Muscle layer of colon (tissue), 2 donors: ENCODE data around the gene CLCN5.

ENCODE experiments used
- H3K27ac ChIP-seq: one replicate; pipeline ENCODE4 v1.7.0; 2013; ENCODE audit warnings: low read depth, mild to moderate bottlenecking, low read length, moderate library complexity
- H3K27me3 ChIP-seq, 2 donors: one replicate each; pipeline ENCODE4 v1.7.0; 2013; ENCODE audit warnings: low read length in 2 of 2, mild to moderate bottlenecking in 2 of 2; ENCODE audit not compliant: insufficient read depth in 2 of 2, control insufficient read depth in 1 of 2
- H3K36me3 ChIP-seq: one replicate; pipeline ENCODE4 v1.7.0; 2013; ENCODE audit warnings: mild to moderate bottlenecking, low read length; ENCODE audit not compliant: insufficient read depth
- H3K4me1 ChIP-seq: one replicate; pipeline ENCODE4 v1.7.0; 2013; ENCODE audit warnings: mild to moderate bottlenecking, low read length; ENCODE audit not compliant: insufficient read depth
- H3K4me3 ChIP-seq, 2 donors: one replicate each; pipeline ENCODE4 v1.7.0; 2013; ENCODE audit warnings: low read length in 2 of 2, low read depth in 1 of 2, mild to moderate bottlenecking in 1 of 2, moderate library complexity in 1 of 2
- H3K9ac ChIP-seq: one replicate; pipeline ENCODE4 v1.7.0; 2013; ENCODE audit warnings: low read length
- H3K9me3 ChIP-seq: one replicate; pipeline ENCODE4 v1.7.0; 2013; ENCODE audit warnings: mild to moderate bottlenecking, low read length
- donor health status: abdominal sarcoma.
- donor health status: Adenocarcinoma of cecum.

The CLCN5 gene

GRCh38 chrX:49947781-49948180, 25.4 kb downstream of the CLCN5 start:
- no peaks in the 10 kb centered on the region for H3K9me3 ChIP-seq
- H3K27ac ChIP-seq = no peak overlapping the region
- no peaks in the 10 kb centered on the region for H3K4me1 ChIP-seq
- no peak overlapping the region for H3K9ac ChIP-seq
- peaks cover 0 to 6% of the 10 kb centered on the region in 2 donors for H3K27me3 ChIP-seq
- no peaks in the 10 kb centered on the region for H3K36me3 ChIP-seq
- H3K4me3 ChIP-seq = no peak overlapping the region

- Histone ChIP-seq H3K4me3 (no peak overlapping the region), H3K9ac (no peak overlapping the region), H3K27me3 (peaks cover 0 to 6% of the 10 kb centered on the region in 2 donors), H3K4me1 (no peaks in the 10 kb centered on the region), H3K9me3 (no peaks in the 10 kb centered on the region), H3K27ac (no peak overlapping the region), H3K36me3 (no peaks in the 10 kb centered on the region)
These were observed 27.6 kb downstream of the CLCN5 start for GRCh38 chrX:49949961-49950360.

GRCh38 chrX:49951524-49952193, 29.3 kb downstream of the CLCN5 start:
- peaks cover 0 to 6% of the 10 kb centered on the region in 2 donors for H3K27me3 ChIP-seq

GRCh38 chrX:49956313-49956712, 33.9 kb downstream of the CLCN5 start:
- Histone ChIP-seq H3K9me3 (no peaks in the 10 kb centered on the region), H3K27me3 (no peaks in the 10 kb centered on the region), H3K4me1 (no peaks in the 10 kb centered on the region), H3K36me3 (no peaks in the 10 kb centered on the region), H3K4me3 (no peak overlapping the region), H3K27ac (no peak overlapping the region), H3K9ac (no peak overlapping the region)

More at GRCh38 chrX:49951524-49952193, 29.3 kb downstream of the CLCN5 start:
- Histone ChIP-seq H3K36me3 (no peaks in the 10 kb centered on the region), H3K4me1 (no peaks in the 10 kb centered on the region), H3K4me3 (no peak overlapping the region), H3K27ac (no peak overlapping the region), H3K9me3 (no peaks in the 10 kb centered on the region), H3K9ac (no peak overlapping the region)

GRCh38 chrX:49958727-49959485, 36.5 kb downstream of the CLCN5 start:
- Histone ChIP-seq H3K4me1 (no peaks in the 10 kb centered on the region), H3K9me3 (no peaks in the 10 kb centered on the region), H3K27me3 (no peaks in the 10 kb centered on the region), H3K9ac (no peak overlapping the region), H3K27ac (no peak overlapping the region), H3K36me3 (no peaks in the 10 kb centered on the region), H3K4me3 (no peak overlapping the region)

- H3K4me1 ChIP-seq = no peaks in the 10 kb centered on the region
- no peaks in the 10 kb centered on the region for H3K9me3 ChIP-seq
- H3K27me3 ChIP-seq = no peaks in the 10 kb centered on the region
- no peak overlapping the region for H3K9ac ChIP-seq
- H3K27ac ChIP-seq = no peak overlapping the region
- H3K4me3 ChIP-seq = no peak overlapping the region
- no peaks in the 10 kb centered on the region for H3K36me3 ChIP-seq
These were observed 37.2 kb downstream of the CLCN5 start for GRCh38 chrX:49959602-49960001.

- Histone ChIP-seq H3K4me3 (no peak overlapping the region), H3K27ac (no peak overlapping the region), H3K36me3 (no peaks in the 10 kb centered on the region), H3K9ac (no peak overlapping the region), H3K9me3 (no peaks in the 10 kb centered on the region), H3K4me1 (no peaks in the 10 kb centered on the region), H3K27me3 (no peaks in the 10 kb centered on the region)
These were observed 37.7 kb downstream of the CLCN5 start for GRCh38 chrX:49960061-49960460.

- Histone ChIP-seq H3K4me3 (no peak overlapping the region), H3K9ac (no peak overlapping the region), H3K36me3 (no peaks in the 10 kb centered on the region), H3K9me3 (no peaks in the 10 kb centered on the region), H3K4me1 (no peaks in the 10 kb centered on the region), H3K27ac (no peak overlapping the region), H3K27me3 (no peaks in the 10 kb centered on the region)
These were observed 48.3 kb downstream of the CLCN5 start for GRCh38 chrX:49970674-49971073.

GRCh38 chrX:49972328-49972860, 50.0 kb downstream of the CLCN5 start:
- Histone ChIP-seq H3K27me3 (no peaks in the 10 kb centered on the region), H3K9me3 (no peaks in the 10 kb centered on the region), H3K9ac (no peak overlapping the region), H3K27ac (no peak overlapping the region), H3K4me3 (no peak overlapping the region), H3K36me3 (no peaks in the 10 kb centered on the region), H3K4me1 (no peaks in the 10 kb centered on the region)

GRCh38 chrX:49976682-49977197, 54.3 kb downstream of the CLCN5 start:
- Histone ChIP-seq H3K9me3 (no peaks in the 10 kb centered on the region), H3K4me3 (no peak overlapping the region), H3K27ac (no peak overlapping the region), H3K9ac (no peak overlapping the region), H3K27me3 (no peaks in the 10 kb centered on the region), H3K36me3 (no peaks in the 10 kb centered on the region), H3K4me1 (no peaks in the 10 kb centered on the region)

GRCh38 chrX:49977319-49978090, 55.1 kb downstream of the CLCN5 start:
- no peaks in the 10 kb centered on the region for H3K27me3 ChIP-seq
- H3K9ac ChIP-seq = no peak overlapping the region
- no peak overlapping the region for H3K4me3 ChIP-seq
- no peak overlapping the region for H3K27ac ChIP-seq
- H3K4me1 ChIP-seq = no peaks in the 10 kb centered on the region
- no peaks in the 10 kb centered on the region for H3K36me3 ChIP-seq
- no peaks in the 10 kb centered on the region for H3K9me3 ChIP-seq
